Adrenal gland (tissue), 5 donors: ENCODE data around the gene SYCE3.

Source experiments
- POLR2A ChIP-seq, 2 donors: fragments of 450-650 bp; IDR thresholded peaks; one replicate each; pipeline ENCODE4 v1.6.1; 2017; ENCODE audit warnings: antibody characterized with exemption in 2 of 2, mild to moderate bottlenecking in 2 of 2, moderate library complexity in 1 of 2
- TF ChIP-seq, protein P1 (sequence below), 6 experiments: fragments of 450-650 bp in 4 of 6; fragments of 200-600 bp in 2 of 6; sonication (generic) in 1 of 6; IDR thresholded peaks; 1 replicate in 5 of 6; 2 replicates in 1 of 6; pipeline versions ENCODE4 v1.5.1 to v1.8.0; 2016 to 2021; ENCODE audit warnings: antibody characterized with exemption in 6 of 6, mild to moderate bottlenecking in 2 of 6, moderate library complexity in 1 of 6
- donor health status: DM: no; HTN: no; CAD: no.

DNA sequence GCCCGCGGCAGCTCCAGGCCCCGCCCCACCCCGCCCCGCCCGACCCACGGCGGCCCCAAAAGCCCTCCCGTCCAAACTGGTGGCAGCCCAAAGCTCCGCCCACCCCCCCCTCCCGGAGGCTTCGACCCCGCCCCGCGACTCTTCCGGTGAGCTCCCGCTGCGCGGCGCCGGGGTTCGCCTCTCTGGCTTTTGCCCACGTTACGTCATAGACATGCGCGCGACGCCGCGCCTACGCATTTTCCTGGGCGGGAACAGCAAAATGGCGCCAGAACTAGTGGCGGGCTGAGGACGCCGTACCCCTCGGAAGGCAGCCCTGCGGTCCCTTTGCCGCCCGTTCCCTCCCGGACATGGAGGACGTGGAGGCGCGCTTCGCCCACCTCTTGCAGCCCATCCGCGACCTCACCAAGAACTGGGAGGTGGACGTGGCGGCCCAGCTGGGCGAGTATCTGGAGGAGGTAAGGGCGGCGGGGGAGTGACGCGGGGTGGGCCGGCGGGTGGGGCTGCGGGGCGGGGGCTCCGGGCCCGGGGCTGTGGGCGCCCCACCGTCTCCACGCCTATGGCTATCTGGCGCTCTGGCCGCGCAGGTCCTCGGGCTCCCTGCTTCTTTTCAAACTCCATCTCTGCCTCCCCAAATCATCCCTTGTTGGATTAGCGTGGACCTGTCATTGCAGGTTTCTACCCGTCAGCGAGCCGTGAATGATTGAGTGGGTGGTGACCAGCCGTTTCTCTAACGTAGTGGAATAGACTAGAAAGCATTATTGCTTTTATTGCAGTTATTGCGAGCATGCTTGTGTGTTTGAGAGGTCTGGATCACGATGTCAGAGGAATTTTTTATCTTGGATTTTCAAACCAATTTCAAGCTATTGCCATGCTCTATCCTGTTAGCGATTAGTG, 54.5 kb downstream of the SYCE3 start, which contains the start of gene NCAPH2:
- TF ChIP-seq, protein P1, sequence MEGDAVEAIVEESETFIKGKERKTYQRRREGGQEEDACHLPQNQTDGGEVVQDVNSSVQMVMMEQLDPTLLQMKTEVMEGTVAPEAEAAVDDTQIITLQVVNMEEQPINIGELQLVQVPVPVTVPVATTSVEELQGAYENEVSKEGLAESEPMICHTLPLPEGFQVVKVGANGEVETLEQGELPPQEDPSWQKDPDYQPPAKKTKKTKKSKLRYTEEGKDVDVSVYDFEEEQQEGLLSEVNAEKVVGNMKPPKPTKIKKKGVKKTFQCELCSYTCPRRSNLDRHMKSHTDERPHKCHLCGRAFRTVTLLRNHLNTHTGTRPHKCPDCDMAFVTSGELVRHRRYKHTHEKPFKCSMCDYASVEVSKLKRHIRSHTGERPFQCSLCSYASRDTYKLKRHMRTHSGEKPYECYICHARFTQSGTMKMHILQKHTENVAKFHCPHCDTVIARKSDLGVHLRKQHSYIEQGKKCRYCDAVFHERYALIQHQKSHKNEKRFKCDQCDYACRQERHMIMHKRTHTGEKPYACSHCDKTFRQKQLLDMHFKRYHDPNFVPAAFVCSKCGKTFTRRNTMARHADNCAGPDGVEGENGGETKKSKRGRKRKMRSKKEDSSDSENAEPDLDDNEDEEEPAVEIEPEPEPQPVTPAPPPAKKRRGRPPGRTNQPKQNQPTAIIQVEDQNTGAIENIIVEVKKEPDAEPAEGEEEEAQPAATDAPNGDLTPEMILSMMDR (IDR thresholded peaks at IDR 0.05): no peak
- peak; percentile 77 to 81 for TF ChIP-seq POLR2A (IDR thresholded peaks at IDR 0.05)
